Head of caudate nucleus (tissue), 42 donors: ENCODE data around the gene METTL8.

Source experiments
- DNase-seq, 42 donors: peaks; one replicate each; pipeline versions ENCODE4 v3.0.0 to v3.0.0-alpha.2; 2020 to 2021; ENCODE audit warnings: mixed read lengths in 7 of 42
- intact Hi-C: fragments of 100-400 bp; cut with DNase I; formaldehyde crosslinking; loops from one replicate; pipeline ENCODE4 v1.15.0; 2022

METTL8 gene

GRCh38 chr2:171289991-171290390 is 143.8 kb downstream of the METTL8 start:
- no peak for DNase-seq
- intact Hi-C loops = no loop called here

DNA sequence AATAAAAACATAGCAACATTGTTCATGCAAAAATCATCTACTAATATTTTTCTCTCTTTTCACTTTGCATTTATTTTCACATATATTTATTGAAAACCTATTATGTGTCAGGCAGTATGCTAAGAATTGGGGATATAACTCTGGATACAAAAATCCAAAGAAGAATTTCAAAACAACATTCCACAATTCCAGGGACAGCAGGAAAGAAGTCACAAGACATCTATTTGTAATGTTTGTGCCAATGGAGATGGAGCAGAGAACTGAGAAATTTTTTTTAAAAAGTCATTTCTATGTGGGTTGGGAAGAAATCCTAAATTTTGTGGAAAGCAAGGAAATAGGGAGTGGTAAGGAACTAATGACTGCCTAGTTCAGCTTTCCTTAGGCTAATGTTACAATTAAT is 144.5 kb downstream of the METTL8 start:
- intact Hi-C loops = no loop called here
- DNase-seq = no peak

DNA sequence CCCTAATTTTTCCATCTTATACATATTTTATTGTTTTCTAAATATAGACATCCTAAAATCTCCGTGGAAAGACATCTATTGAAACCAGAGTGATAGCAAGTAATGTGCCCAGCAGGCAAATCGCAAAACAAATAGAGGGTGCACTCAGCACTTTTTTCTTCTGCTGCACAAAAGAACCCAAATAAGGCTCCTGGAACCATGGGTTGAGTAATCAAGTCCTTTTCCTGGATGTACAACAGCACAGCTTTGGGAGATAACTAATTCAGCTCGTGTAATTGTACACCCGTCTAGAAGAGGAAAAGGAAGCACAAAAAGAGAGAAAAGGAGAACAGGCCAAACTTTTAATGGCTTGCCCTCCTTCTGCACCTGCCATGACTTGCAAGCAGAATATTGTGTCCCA is 146.2 kb downstream of the METTL8 start:
- intact Hi-C loops = no loop called here
- no peak for DNase-seq

DNA sequence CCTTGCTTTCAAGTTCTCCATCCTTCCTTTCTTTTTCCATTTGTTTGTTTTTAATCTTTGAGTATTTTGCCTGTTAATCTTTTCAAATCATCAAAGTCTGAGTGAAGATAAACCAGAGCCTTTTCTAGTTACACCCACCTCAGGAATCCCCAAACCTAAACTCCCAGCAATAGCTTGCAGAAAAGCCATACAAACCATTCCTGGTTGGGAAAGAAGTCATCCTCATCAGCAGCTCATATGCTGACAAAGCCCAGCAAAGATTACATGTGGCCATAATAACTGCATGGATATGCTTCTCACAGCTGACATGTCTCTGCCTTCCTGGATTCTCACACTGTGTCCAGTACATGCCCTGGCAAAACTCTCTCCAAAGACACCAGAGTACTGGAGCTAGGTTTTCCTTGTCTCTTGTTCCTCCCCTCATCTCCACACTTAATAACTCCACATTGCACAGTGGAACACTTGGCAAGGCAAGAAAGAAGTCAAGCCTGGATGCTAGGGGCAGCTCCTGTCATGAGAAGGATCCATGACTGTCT is 146.7 kb downstream of the METTL8 start:
- intact Hi-C loops = no loop called here
- no peak for DNase-seq

DNA sequence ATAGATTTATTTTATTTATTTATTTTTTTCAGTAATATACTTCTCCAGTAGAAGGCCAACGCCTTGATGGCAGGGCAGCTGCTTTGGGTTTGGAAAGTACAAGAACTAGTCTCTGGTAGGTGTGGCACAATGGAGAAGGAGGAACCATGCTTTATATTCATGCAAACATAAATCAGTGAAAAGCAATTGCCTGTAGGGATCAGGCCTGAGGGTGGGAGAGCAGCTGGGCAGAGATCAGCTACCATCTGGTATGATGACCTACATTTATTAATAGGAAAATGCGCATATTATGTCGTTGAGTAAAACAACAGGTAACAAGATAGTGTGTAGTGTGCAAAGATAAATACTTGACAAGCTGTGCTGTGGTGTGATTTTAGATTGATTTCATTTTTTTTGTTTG is 152.7 kb downstream of the METTL8 start:
- DNase-seq = no peak
- intact Hi-C loops = no loop called here

GRCh38 chr2:171279983-171280790 is 153.6 kb downstream of the METTL8 start:
- intact Hi-C loops = no loop called here
- DNase-seq = no peak

DNA sequence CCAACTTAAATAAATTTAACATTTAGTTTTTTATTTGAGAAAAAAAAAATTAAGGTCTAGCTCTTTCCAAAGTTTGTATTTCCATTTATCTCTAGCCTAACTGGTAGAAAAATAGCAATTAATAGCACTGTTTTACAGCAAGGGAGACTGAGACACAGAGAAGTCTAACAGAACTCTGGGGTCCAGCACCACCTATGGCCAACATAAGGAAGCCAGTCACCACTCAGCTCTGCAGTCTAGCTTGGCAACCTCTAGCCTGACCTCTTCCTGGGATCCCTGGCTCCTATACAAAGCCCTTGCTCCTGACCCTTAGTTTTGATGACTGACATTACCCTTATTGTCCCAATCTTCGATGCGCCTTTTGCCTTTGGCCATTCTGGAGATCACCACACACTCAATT is 159.0 kb downstream of the METTL8 start:
- intact Hi-C loops = no loop called here
- DNase-seq = no peak

DNA sequence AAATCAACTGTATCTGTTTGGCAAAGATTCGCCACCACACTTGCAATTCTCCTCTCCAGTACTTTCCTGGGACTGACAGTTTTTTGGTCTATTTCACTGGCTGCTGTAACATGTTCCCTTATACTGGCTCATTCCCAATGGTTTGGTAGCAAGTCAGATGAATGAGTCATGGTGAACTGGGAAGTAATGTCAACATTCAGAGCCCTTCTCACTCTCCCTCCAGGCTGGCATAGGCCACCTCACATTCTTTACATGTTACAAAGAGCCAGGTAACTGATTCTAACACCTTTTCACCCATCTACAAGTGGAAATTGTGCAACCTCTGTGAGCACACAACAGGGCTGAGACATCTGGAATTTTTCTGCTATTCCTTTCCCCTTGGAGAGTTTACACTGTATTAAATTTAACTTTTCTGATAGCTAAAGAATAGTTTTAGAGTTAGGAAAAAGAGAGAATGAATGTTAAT is 161.8 kb downstream of the METTL8 start:
- peak in 3 of 42 donors; percentile 3 to 37 (median 9) for DNase-seq
- intact Hi-C loops = no loop called here

DNA sequence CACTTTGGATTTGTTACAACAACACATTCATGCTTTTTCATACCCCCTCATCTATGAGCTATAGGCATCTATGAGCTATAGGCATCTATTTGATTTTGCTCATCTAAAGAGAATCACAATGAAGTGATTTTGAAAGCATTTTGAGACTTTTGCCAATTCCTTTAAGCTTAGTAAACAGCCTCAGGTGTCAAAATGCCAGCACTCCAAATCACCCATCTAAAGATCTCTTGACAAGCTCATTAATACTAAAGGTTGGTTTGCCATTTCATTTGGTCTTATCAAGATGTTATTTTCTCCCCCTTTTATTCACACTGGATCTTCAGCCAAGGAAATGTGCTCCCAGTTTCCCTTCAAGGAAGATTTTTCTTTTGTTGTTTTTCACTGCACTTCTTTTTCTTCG is 162.4 kb downstream of the METTL8 start:
- no peak for DNase-seq

DNA sequence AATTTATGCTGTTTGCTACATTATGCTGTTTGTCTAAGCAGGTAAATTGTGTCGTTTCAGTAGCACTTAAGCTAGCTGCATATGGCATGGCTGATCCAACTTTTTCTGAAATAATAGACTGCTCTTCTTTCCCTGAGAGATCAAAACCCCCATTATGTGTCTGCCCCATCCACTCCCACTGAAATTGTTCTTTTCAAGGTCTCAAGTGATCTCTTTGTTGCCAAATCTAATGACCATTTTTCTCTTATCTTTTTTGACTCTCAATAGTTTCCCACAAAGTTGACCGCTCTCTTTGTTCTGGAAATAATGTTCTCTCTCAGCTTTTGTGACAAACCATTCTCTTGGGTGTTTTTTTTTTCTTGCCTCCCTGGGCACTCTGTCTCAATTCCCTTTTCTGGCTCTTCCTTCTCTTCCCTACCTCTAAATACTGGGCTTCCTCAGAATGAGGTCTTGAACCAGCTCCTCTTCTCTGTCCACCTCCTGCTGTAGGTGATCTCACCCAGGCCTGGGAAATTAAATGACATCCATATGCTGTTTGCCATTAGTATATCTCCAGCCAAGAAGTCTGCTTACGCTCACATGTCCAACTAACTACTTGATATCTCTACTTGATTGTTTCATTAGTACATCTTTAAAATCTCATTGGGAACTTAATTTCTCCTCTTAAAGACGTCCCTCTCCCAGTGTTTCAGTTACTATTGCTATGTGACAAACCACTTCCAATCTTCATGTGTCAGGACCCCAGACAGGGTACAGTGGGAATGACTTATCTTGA is 165.7 kb downstream of the METTL8 start:
- intact Hi-C loops = no loop called here
- no peak for DNase-seq

More for the DNA sequence above, 162.4 kb downstream of the METTL8 start:
- intact Hi-C loops = no loop called here
